Mammary epithelial cell (primary cell): Measurements from ENCODE around the gene CAMTA1.

Experiments
- CTCF ChIP-seq, 2 donors: IDR thresholded peaks in 1 of 2; conservative IDR thresholded peaks in 1 of 2; 2 replicates each; pipeline ENCODE4 v1.5.1; 2011 to 2012; ENCODE audit warnings: inconsistent platforms in 2 of 2, low read length in 2 of 2, mild to moderate bottlenecking in 2 of 2, control low read depth in 1 of 2, low read depth in 1 of 2; ENCODE audit not compliant: insufficient read depth in 1 of 2; ENCODE audit errors: extremely low read depth in 1 of 2
- EZH2 ChIP-seq: IDR thresholded peaks from 2 replicates; pipeline ENCODE4 v1.6.1; 2012; ENCODE audit warnings: low read length, inconsistent platforms, borderline replicate concordance

- TF ChIP-seq CTCF (conservative IDR thresholded peaks at IDR 0.05 in 1 of 2, IDR thresholded peaks at IDR 0.05 in 1 of 2; ENCODE audit: extremely low read depth in 1 of 2, insufficient read depth in 1 of 2, low read depth in 1 of 2, low read length in 2 of 2): no peak
- no peak for TF ChIP-seq EZH2
Measured at GRCh38 chr1:7232441-7233236, 447.4 kb downstream of the CAMTA1 start.
